HCT116 (cell line): ENCODE data around the gene TFEB. TPM values are rescaled to one million over a fixed set of nuclear protein-coding genes. Genes with fewer than 3 reads are reported as not detected.

ENCODE experiments used
- ATAC-seq: fragments of 200-7000 bp; cut with Tn5 transposase; 2 replicates; pipeline ENCODE4 v1.9.1; 2020; ENCODE audit warnings: mild to moderate bottlenecking, moderate library complexity
- BruUV-seq: library from RNA; stranded (reverse); fragments of 400-500 nt; replicated peaks from 2 replicates; lab custom pipeline; 2021; lab: Mats Ljungman, UMichigan
- CTCF ChIA-PET: fragments of 300-600 bp; sonication (Branson Sonifier 250); formaldehyde crosslinking; loops from one replicate; lab custom pipeline; 2021; ENCODE audit warnings: antibody characterized with exemption; lab: Charles Lee
- POLR2A ChIA-PET: fragments of 300-600, 350-600 bp; sonication (Branson Sonifier 250); formaldehyde crosslinking; loops from one replicate; lab custom pipeline; 2021; ENCODE audit warnings: antibody characterized with exemption; lab: Charles Lee
- RAD21 ChIA-PET, 2 experiments: fragments of 300-600 bp; sonication (Branson Sonifier 250); formaldehyde crosslinking; loops; one replicate each; lab custom pipeline; 2023; ENCODE audit warnings: low total read pairs in 2 of 2; ENCODE audit not compliant: uncharacterized antibody in 2 of 2, unreplicated experiment in 2 of 2, low non-redundant PET in 1 of 2; lab: Charles Lee
- DNase-seq: peaks from one replicate; pipeline ENCODE4 v3.0.0-alpha.2; 2010; ENCODE audit warnings: low read depth, low spot score
- H2AFZ ChIP-seq: fragments of 200-600 bp; shearing (Covaris generic), sonication (generic); 2 replicates; pipeline ENCODE4 v1.6.1; 2017; ENCODE audit warnings: low read depth, mixed run types, mixed read lengths, antibody characterized with exemption, low read length; ENCODE audit not compliant: poor library complexity, severe bottlenecking
- H3K27ac ChIP-seq: 2 replicates; pipeline ENCODE4 v1.5.1; 2012; ENCODE audit warnings: low read depth, low read length
- H3K27me3 ChIP-seq: fragments of 200-600 bp; sonication (generic); 2 replicates; pipeline ENCODE4 v1.6.1; 2016; ENCODE audit warnings: mixed run types, low read length, mixed read lengths; ENCODE audit not compliant: insufficient read depth
- H3K36me3 ChIP-seq, 2 experiments: fragments of 200-500 bp in 1 of 2; fragments of 200-600 bp in 1 of 2; sonication (Bioruptor generic) in 1 of 2; sonication (generic) in 1 of 2; 2 replicates each; pipeline versions ENCODE4 v1.5.1 to v1.6.1; 2014 to 2016; ENCODE audit warnings: low read length in 2 of 2, inconsistent platforms in 1 of 2, mixed read lengths in 1 of 2, mixed run types in 1 of 2; ENCODE audit not compliant: insufficient read depth in 2 of 2, control insufficient read depth in 1 of 2
- H3K4me1 ChIP-seq, 2 experiments: fragments of 200-600 bp in 1 of 2; sonication (generic) in 1 of 2; 2 replicates each; pipeline versions ENCODE4 v1.5.1 to v1.6.1; 2012 to 2017; ENCODE audit warnings: low read length in 2 of 2, inconsistent platforms in 1 of 2, mild to moderate bottlenecking in 1 of 2, mixed read lengths in 1 of 2, mixed run types in 1 of 2, moderate library complexity in 1 of 2; ENCODE audit not compliant: insufficient read depth in 2 of 2, control insufficient read depth in 1 of 2
- H3K4me2 ChIP-seq: fragments of 200-600 bp; sonication (generic); 2 replicates; pipeline ENCODE4 v1.6.1; 2017; ENCODE audit warnings: mixed run types, low read length, mixed read lengths
- H3K4me3 ChIP-seq, 2 experiments: fragments of 200-600 bp in 1 of 2; sonication (generic) in 1 of 2; replicated peaks in 1 of 2; 2 replicates each; pipeline ENCODE4 v1.5.1; 2011 to 2016; ENCODE audit warnings: low read length in 2 of 2, control low read depth in 1 of 2, low read depth in 1 of 2, mild to moderate bottlenecking in 1 of 2, mixed read lengths in 1 of 2, mixed run types in 1 of 2
- H3K79me2 ChIP-seq: fragments of 200-600 bp; sonication (generic); 2 replicates; pipeline ENCODE4 v1.6.1; 2017; ENCODE audit warnings: mild to moderate bottlenecking, mixed run types, low read length, moderate library complexity, mixed read lengths; ENCODE audit not compliant: insufficient read depth
- H3K9ac ChIP-seq: fragments of 200-600 bp; sonication (generic); 2 replicates; pipeline ENCODE4 v1.6.1; 2016; ENCODE audit warnings: low read length, mixed read lengths
- H3K9me2 ChIP-seq: fragments of 200-600 bp; sonication (generic), shearing (Covaris generic); 2 replicates; pipeline ENCODE4 v1.6.1; 2017; ENCODE audit warnings: mixed run types, mild to moderate bottlenecking, moderate library complexity; ENCODE audit not compliant: insufficient read depth
- H3K9me3 ChIP-seq, 2 experiments: fragments of 200-500 bp in 1 of 2; fragments of 200-600 bp in 1 of 2; sonication (Bioruptor generic) in 1 of 2; sonication (generic) in 1 of 2; 2 replicates each; pipeline ENCODE4 v1.6.1; 2014 to 2017; ENCODE audit warnings: low read length in 2 of 2, mixed read lengths in 2 of 2, inconsistent platforms in 1 of 2, low read depth in 1 of 2, mild to moderate bottlenecking in 1 of 2, mixed run types in 1 of 2, moderate library complexity in 1 of 2; ENCODE audit not compliant: control insufficient read depth in 1 of 2, insufficient read depth in 1 of 2
- H4K20me1 ChIP-seq: fragments of 200-600 bp; sonication (generic), shearing (Covaris generic); 2 replicates; pipeline ENCODE4 v1.6.1; 2017; ENCODE audit warnings: mixed run types, mild to moderate bottlenecking, moderate library complexity; ENCODE audit not compliant: insufficient read depth
- CBX3 ChIP-seq: IDR thresholded peaks from 2 replicates; pipeline ENCODE4 v1.6.1; 2012; ENCODE audit warnings: low read depth
- CEBPB ChIP-seq: IDR thresholded peaks from 2 replicates; pipeline ENCODE4 v1.6.1; 2012; ENCODE audit warnings: low read depth
- CTCF ChIP-seq, 3 experiments: fragments of 200-600 bp in 1 of 3; sonication (generic) in 1 of 3; IDR thresholded peaks in 2 of 3; conservative IDR thresholded peaks in 1 of 3; 2 replicates each; pipeline ENCODE4 v1.5.1; 2012 to 2017; ENCODE audit warnings: low read depth in 2 of 3, low read length in 2 of 3, antibody characterized with exemption in 1 of 3, borderline replicate concordance in 1 of 3, control low read depth in 1 of 3, mild to moderate bottlenecking in 1 of 3, mixed read lengths in 1 of 3, mixed run types in 1 of 3, moderate library complexity in 1 of 3; ENCODE audit not compliant: insufficient read depth in 1 of 3
- EGR1 ChIP-seq: IDR thresholded peaks from 2 replicates; pipeline ENCODE4 v1.6.1; 2012; ENCODE audit warnings: low read depth
- EZH2 ChIP-seq: fragments of 200-600 bp; sonication (generic); IDR thresholded peaks from 2 replicates; pipeline ENCODE4 v1.6.1; 2017; ENCODE audit warnings: antibody characterized with exemption, mixed run types
- EZH2phosphoT487 ChIP-seq: fragments of 200-600 bp; IDR thresholded peaks from 2 replicates; pipeline ENCODE4 v1.6.1; 2018; ENCODE audit warnings: antibody characterized with exemption, borderline replicate concordance
- FOSL1 ChIP-seq: IDR thresholded peaks from 2 replicates; pipeline ENCODE4 v1.6.1; 2012; ENCODE audit warnings: low read depth
- JUND ChIP-seq: IDR thresholded peaks from 2 replicates; pipeline ENCODE4 v1.6.1; 2012
- POLR2A ChIP-seq: IDR thresholded peaks from 2 replicates; pipeline ENCODE4 v1.7.0; 2011; ENCODE audit warnings: borderline replicate concordance; ENCODE audit not compliant: insufficient read depth, insufficient read length; ENCODE audit errors: extremely low read depth
- POLR2AphosphoS5 ChIP-seq: IDR thresholded peaks from 2 replicates; pipeline ENCODE4 v1.6.1; 2011; ENCODE audit warnings: mild to moderate bottlenecking, low read depth, low read length, moderate library complexity
- REST ChIP-seq: IDR thresholded peaks from 2 replicates; pipeline ENCODE4 v1.6.1; 2012; ENCODE audit warnings: low read depth
- SIN3A ChIP-seq: IDR thresholded peaks from 2 replicates; pipeline ENCODE4 v1.6.1; 2012; ENCODE audit warnings: low read depth
- SP1 ChIP-seq: IDR thresholded peaks from 2 replicates; pipeline ENCODE4 v1.6.1; 2012; ENCODE audit warnings: low read depth
- TCF7L2 ChIP-seq: IDR thresholded peaks from 2 replicates; pipeline ENCODE4 v1.7.0; 2011; ENCODE audit warnings: borderline replicate concordance, inconsistent platforms; ENCODE audit not compliant: insufficient read depth, insufficient read length; ENCODE audit errors: extremely low read depth
- ZFX ChIP-seq: fragments of 450-650 bp; IDR thresholded peaks from 2 replicates; pipeline ENCODE4 v1.6.1; 2017
- ZNF274 ChIP-seq: fragments of 200-500 bp; sonication (Bioruptor generic); IDR thresholded peaks from 2 replicates; pipeline ENCODE4 v1.6.1; 2014; ENCODE audit warnings: mild to moderate bottlenecking, low read depth, low read length, inconsistent platforms
- intact Hi-C: fragments of 100-400 bp; cut with micrococcal nuclease; formaldehyde crosslinking; loops from 2 replicates; pipeline ENCODE4 v1.10.0; 2022
- total RNA-seq: library from RNA; stranded (reverse); gene quantifications from one replicate; pipeline ENCODE4 v1.2.1, GENCODE V29; 2021; ENCODE audit not compliant: unreplicated experiment

TFEB gene
- total RNA-seq, 1 experiment from 2014 or later = 4.8 TPM

DNA sequence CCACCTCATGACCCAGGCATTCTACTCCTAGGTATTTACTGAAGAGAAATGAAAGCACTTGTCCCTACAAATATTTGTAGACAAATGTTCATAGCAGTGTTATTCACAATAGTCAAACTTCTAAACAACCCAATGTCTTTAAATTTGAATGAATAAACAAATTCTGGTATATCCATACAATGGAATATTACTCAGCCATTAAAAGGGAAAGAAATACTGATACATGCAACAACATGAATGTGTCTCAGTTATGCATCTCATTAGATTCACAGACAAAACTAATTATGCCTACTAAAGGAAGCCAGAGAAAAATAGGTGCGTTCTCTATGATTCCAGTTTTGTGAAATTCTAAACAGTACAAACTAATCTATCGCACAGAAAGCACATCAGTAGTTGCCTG is 66.4 kb downstream of the TFEB start:
- ATAC-seq = no peak
- H3K27me3 ChIP-seq = peaks cover 3% of the 10 kb centered on the region; the same call in 1 of the 2 replicates
- CTCF ChIA-PET = no interaction called here

More for the DNA sequence above, 66.4 kb downstream of the TFEB start:
- H3K4me1 ChIP-seq = no peaks in the 10 kb centered on the region
- H3K79me2 ChIP-seq = no peaks in the 10 kb centered on the region
- intact Hi-C loops = no loop called here
- ChIA-PET RAD21 (no interaction called here), POLR2A (no interaction called here)
- H3K36me3 ChIP-seq = no peaks in the 10 kb centered on the region
- H3K9ac ChIP-seq = no peak overlapping the region
- no peak overlapping the region for H3K27ac ChIP-seq
- TF ChIP-seq CBX3 (no peak), POLR2AphosphoS5 (no peak), EZH2 (no peak), CEBPB (no peak), SIN3A (no peak), EZH2phosphoT487 (no peak), TCF7L2 (no peak), JUND (no peak), FOSL1 (no peak), REST (no peak), EGR1 (no peak), ZNF274 (no peak), ZFX (no peak), SP1 (no peak), CTCF (IDR thresholded peaks at IDR 0.05 in 2 of 3, conservative IDR thresholded peaks at IDR 0.05 in 1 of 3; ENCODE audit: borderline replicate concordance in 1 of 3, insufficient read depth in 1 of 3, low read depth in 2 of 3, low read length in 2 of 3) (no peak), POLR2A (no peak)
- DNase-seq = no peak
- H4K20me1 ChIP-seq = no peaks in the 10 kb centered on the region
- H3K4me3 ChIP-seq = no peak overlapping the region
- H2AFZ ChIP-seq = no peak overlapping the region
- no peak overlapping the region for H3K4me2 ChIP-seq
- BruUV-seq = no TSS peak
- no peaks in the 10 kb centered on the region for H3K9me2 ChIP-seq
- H3K9me3 ChIP-seq = no peaks in the 10 kb centered on the region
